Measurements from ENCODE around the gene DOCK6.
"Not testable (repeated sequence)": the region's sequence is repeated elsewhere in the genome, so short reads cannot be mapped to it uniquely, and the experiment has no call there.

GRCh38 chr19:11179145-11179465 lies 83.2 kb downstream of the DOCK6 start:
- TF ChIP-seq EZH2 (IDR thresholded peaks at IDR 0.05; ENCODE audit: low read length, unreplicated experiment); CTCF (conservative IDR thresholded peaks at IDR 0.05; ENCODE audit: low read depth, low read length): not testable (repeated sequence)

All from PC-3 (cell line).